ENCODE measurements around the gene NDST4.

Gene NDST4

GRCh38 chr4:114857831-114858230 is 255.6 kb downstream of the NDST4 start:
- Histone ChIP-seq H3K9me3 (ENCODE audit: control insufficient read depth in 1 of 2, low read length in 2 of 2) (no peaks in the 10 kb centered on the region), H3K27ac (ENCODE audit: low read length) (no peak overlapping the region), H3K27me3 (ENCODE audit: low read depth, low read length) (no peaks in the 10 kb centered on the region), H3K4me3 (ENCODE audit: low read depth in 1 of 2, low read length in 2 of 2) (no peak overlapping the region), H3K4me1 (ENCODE audit: control insufficient read depth in 1 of 2, insufficient read depth in 2 of 2, low read length in 2 of 2) (no peaks in the 10 kb centered on the region), H3K36me3 (ENCODE audit: control insufficient read depth in 1 of 2, insufficient read depth in 2 of 2, low read length in 2 of 2) (no peaks in the 10 kb centered on the region)

GRCh38 chr4:114839986-114840385 is 273.4 kb downstream of the NDST4 start:
- no peaks in the 10 kb centered on the region for H3K9me3 ChIP-seq (ENCODE audit: control insufficient read depth in 1 of 2, low read length in 2 of 2)
- no peaks in the 10 kb centered on the region for H3K4me1 ChIP-seq (ENCODE audit: control insufficient read depth in 1 of 2, insufficient read depth in 2 of 2, low read length in 2 of 2)
- H3K27me3 ChIP-seq (ENCODE audit: low read depth, low read length): no peaks in the 10 kb centered on the region
- no peak overlapping the region for H3K27ac ChIP-seq (ENCODE audit: low read length)
- no peak overlapping the region for H3K4me3 ChIP-seq (ENCODE audit: low read depth in 1 of 2, low read length in 2 of 2)
- H3K36me3 ChIP-seq (ENCODE audit: control insufficient read depth in 1 of 2, insufficient read depth in 2 of 2, low read length in 2 of 2): no peaks in the 10 kb centered on the region

DNA sequence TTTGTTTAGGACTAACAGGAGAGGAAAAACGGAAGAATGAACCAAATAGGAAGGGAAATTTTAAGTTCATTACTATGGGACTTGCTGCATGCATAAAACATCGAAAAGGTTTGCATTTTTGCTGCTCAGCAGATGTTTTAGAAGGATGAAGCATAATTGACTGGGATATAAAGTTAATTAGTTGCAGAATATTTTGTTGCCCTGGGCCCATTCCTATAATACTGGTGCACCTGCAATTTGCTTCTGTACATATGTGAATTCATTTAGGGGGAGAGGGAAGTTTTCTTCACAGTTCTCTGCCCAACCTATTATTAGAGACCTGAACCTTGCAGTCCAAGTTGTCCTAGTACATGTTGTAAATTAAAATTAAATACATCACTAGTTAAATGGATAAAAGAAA is 282.8 kb downstream of the NDST4 start:
- no peaks in the 10 kb centered on the region for H3K36me3 ChIP-seq (ENCODE audit: control insufficient read depth in 1 of 2, insufficient read depth in 2 of 2, low read length in 2 of 2)
- no peaks in the 10 kb centered on the region for H3K27me3 ChIP-seq (ENCODE audit: low read depth, low read length)
- no peaks in the 10 kb centered on the region for H3K4me1 ChIP-seq (ENCODE audit: control insufficient read depth in 1 of 2, insufficient read depth in 2 of 2, low read length in 2 of 2)
- no peak overlapping the region for H3K27ac ChIP-seq (ENCODE audit: low read length)
- no peaks in the 10 kb centered on the region for H3K9me3 ChIP-seq (ENCODE audit: control insufficient read depth in 1 of 2, low read length in 2 of 2)
- H3K4me3 ChIP-seq (ENCODE audit: low read depth in 1 of 2, low read length in 2 of 2): no peak overlapping the region

GRCh38 chr4:114827651-114828050 is 285.8 kb downstream of the NDST4 start:
- H3K27me3 ChIP-seq (ENCODE audit: low read depth, low read length): no peaks in the 10 kb centered on the region
- no peak overlapping the region for H3K4me3 ChIP-seq (ENCODE audit: low read depth in 1 of 2, low read length in 2 of 2)
- H3K4me1 ChIP-seq (ENCODE audit: control insufficient read depth in 1 of 2, insufficient read depth in 2 of 2, low read length in 2 of 2): no peaks in the 10 kb centered on the region
- H3K27ac ChIP-seq (ENCODE audit: low read length): no peak overlapping the region
- H3K9me3 ChIP-seq (ENCODE audit: control insufficient read depth in 1 of 2, low read length in 2 of 2): no peaks in the 10 kb centered on the region
- no peaks in the 10 kb centered on the region for H3K36me3 ChIP-seq (ENCODE audit: control insufficient read depth in 1 of 2, insufficient read depth in 2 of 2, low read length in 2 of 2)

- no peaks in the 10 kb centered on the region for H3K9me3 ChIP-seq (ENCODE audit: control insufficient read depth in 1 of 2, low read length in 2 of 2)
- H3K4me3 ChIP-seq (ENCODE audit: low read depth in 1 of 2, low read length in 2 of 2): no peak overlapping the region
- no peak overlapping the region for H3K27ac ChIP-seq (ENCODE audit: low read length)
- no peaks in the 10 kb centered on the region for H3K4me1 ChIP-seq (ENCODE audit: control insufficient read depth in 1 of 2, insufficient read depth in 2 of 2, low read length in 2 of 2)
- H3K27me3 ChIP-seq (ENCODE audit: low read depth, low read length): no peaks in the 10 kb centered on the region
- no peaks in the 10 kb centered on the region for H3K36me3 ChIP-seq (ENCODE audit: control insufficient read depth in 1 of 2, insufficient read depth in 2 of 2, low read length in 2 of 2)
These were observed 297.7 kb downstream of the NDST4 start for GRCh38 chr4:114815760-114816159.

DNA sequence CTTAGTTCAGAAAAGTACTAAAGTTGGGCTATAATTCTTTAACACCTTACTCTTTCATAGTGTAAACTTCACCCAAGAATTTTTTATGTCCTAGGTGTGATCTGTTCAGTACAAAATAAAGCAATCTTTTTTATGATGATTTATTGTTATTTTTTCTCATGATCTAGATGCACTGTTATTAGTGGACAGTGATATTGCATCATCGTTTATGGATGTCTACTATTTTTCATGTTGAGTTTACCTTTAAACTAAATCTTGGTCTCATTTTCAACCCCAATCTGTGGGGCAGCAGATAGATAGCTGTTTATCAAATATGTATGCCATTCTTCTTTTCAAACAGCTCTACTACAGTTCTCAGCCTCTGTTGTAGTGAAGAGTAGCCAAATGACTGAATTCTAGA is 299.5 kb downstream of the NDST4 start:
- H3K9me3 ChIP-seq (ENCODE audit: control insufficient read depth in 1 of 2, low read length in 2 of 2): no peaks in the 10 kb centered on the region

GRCh38 chr4:114811564-114812301 is 301.7 kb downstream of the NDST4 start:
- H3K36me3 ChIP-seq (ENCODE audit: control insufficient read depth in 1 of 2, insufficient read depth in 2 of 2, low read length in 2 of 2): no peaks in the 10 kb centered on the region
- no peaks in the 10 kb centered on the region for H3K27me3 ChIP-seq (ENCODE audit: low read depth, low read length)
- H3K27ac ChIP-seq (ENCODE audit: low read length): no peak overlapping the region
- no peaks in the 10 kb centered on the region for H3K4me1 ChIP-seq (ENCODE audit: control insufficient read depth in 1 of 2, insufficient read depth in 2 of 2, low read length in 2 of 2)
- no peaks in the 10 kb centered on the region for H3K9me3 ChIP-seq (ENCODE audit: control insufficient read depth in 1 of 2, low read length in 2 of 2)
- no peak overlapping the region for H3K4me3 ChIP-seq (ENCODE audit: low read depth in 1 of 2, low read length in 2 of 2)

More for the DNA sequence above, 299.5 kb downstream of the NDST4 start:
- H3K4me3 ChIP-seq (ENCODE audit: low read depth in 1 of 2, low read length in 2 of 2): no peak overlapping the region
- H3K4me1 ChIP-seq (ENCODE audit: control insufficient read depth in 1 of 2, insufficient read depth in 2 of 2, low read length in 2 of 2): no peaks in the 10 kb centered on the region
- H3K36me3 ChIP-seq (ENCODE audit: control insufficient read depth in 1 of 2, insufficient read depth in 2 of 2, low read length in 2 of 2): no peaks in the 10 kb centered on the region
- no peak overlapping the region for H3K27ac ChIP-seq (ENCODE audit: low read length)
- no peaks in the 10 kb centered on the region for H3K27me3 ChIP-seq (ENCODE audit: low read depth, low read length)

DNA sequence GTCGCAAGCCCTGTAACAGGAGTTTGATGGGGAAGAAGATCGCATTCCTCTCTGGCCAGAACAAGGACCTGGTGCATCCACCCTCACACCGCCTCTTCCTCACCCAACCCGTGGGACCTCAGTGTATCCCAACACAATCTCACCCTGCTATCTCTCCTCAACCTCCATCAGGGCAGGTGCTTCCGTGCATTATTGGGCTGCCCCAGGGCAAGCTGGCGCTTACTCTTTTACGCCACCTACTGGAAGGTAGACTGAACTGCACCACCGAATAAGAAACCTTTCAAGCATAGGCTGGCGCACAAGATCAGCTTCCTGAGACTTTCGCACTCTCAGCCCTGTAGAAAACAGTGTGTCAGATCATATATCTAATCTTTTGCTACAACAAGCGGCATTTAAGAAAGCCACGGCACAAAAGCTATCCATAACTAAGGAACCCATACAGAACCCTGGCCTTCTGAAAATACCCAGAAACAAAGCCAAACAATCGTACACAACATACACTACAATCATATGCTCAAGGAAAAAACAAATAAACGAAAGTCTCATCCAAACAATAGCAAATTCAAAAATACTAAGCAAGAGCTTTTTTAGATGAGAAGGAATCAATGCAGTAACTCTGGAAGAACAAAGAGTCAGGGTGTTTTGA is 305.5 kb downstream of the NDST4 start:
- no peaks in the 10 kb centered on the region for H3K27me3 ChIP-seq (ENCODE audit: low read depth, low read length)
- H3K4me3 ChIP-seq (ENCODE audit: low read depth in 1 of 2, low read length in 2 of 2): no peak overlapping the region
- no peaks in the 10 kb centered on the region for H3K9me3 ChIP-seq (ENCODE audit: control insufficient read depth in 1 of 2, low read length in 2 of 2)
- H3K36me3 ChIP-seq (ENCODE audit: control insufficient read depth in 1 of 2, insufficient read depth in 2 of 2, low read length in 2 of 2): no peaks in the 10 kb centered on the region
- H3K27ac ChIP-seq (ENCODE audit: low read length): no peak overlapping the region
- H3K4me1 ChIP-seq (ENCODE audit: control insufficient read depth in 1 of 2, insufficient read depth in 2 of 2, low read length in 2 of 2): no peaks in the 10 kb centered on the region

DNA sequence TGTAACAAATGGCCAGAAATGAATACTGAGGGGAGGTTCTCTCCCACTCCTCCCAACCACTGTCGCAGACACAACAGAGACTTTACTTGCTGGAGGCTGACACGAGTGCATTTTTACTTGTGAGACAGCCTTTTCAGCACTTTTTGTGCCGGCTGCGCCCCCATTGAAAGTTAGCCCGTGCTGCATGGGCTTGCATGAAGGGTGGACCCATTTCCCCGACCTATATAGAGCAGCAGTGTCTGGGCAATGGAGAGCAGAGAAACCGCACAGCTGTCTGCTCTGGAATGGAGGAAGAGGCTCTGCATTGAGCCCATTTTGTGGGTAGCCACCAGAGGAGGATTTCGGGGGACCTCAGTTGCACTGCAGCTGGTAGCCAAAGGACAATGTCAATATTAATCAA is 306.1 kb downstream of the NDST4 start:
- Histone ChIP-seq H3K9me3 (ENCODE audit: control insufficient read depth in 1 of 2, low read length in 2 of 2) (no peaks in the 10 kb centered on the region), H3K4me3 (ENCODE audit: low read depth in 1 of 2, low read length in 2 of 2) (no peak overlapping the region), H3K36me3 (ENCODE audit: control insufficient read depth in 1 of 2, insufficient read depth in 2 of 2, low read length in 2 of 2) (no peaks in the 10 kb centered on the region), H3K27ac (ENCODE audit: low read length) (no peak overlapping the region), H3K27me3 (ENCODE audit: low read depth, low read length) (no peaks in the 10 kb centered on the region), H3K4me1 (ENCODE audit: control insufficient read depth in 1 of 2, insufficient read depth in 2 of 2, low read length in 2 of 2) (no peaks in the 10 kb centered on the region)

GRCh38 chr4:114791976-114792375 is 321.4 kb downstream of the NDST4 start:
- Histone ChIP-seq H3K27me3 (ENCODE audit: low read depth, low read length) (no peaks in the 10 kb centered on the region), H3K36me3 (ENCODE audit: control insufficient read depth in 1 of 2, insufficient read depth in 2 of 2, low read length in 2 of 2) (no peaks in the 10 kb centered on the region), H3K4me1 (ENCODE audit: control insufficient read depth in 1 of 2, insufficient read depth in 2 of 2, low read length in 2 of 2) (no peaks in the 10 kb centered on the region), H3K9me3 (ENCODE audit: control insufficient read depth in 1 of 2, low read length in 2 of 2) (no peaks in the 10 kb centered on the region), H3K27ac (ENCODE audit: low read length) (no peak overlapping the region), H3K4me3 (ENCODE audit: low read depth in 1 of 2, low read length in 2 of 2) (no peak overlapping the region)

- Histone ChIP-seq H3K4me1 (ENCODE audit: control insufficient read depth in 1 of 2, insufficient read depth in 2 of 2, low read length in 2 of 2) (no peaks in the 10 kb centered on the region), H3K36me3 (ENCODE audit: control insufficient read depth in 1 of 2, insufficient read depth in 2 of 2, low read length in 2 of 2) (no peaks in the 10 kb centered on the region), H3K9me3 (ENCODE audit: control insufficient read depth in 1 of 2, low read length in 2 of 2) (no peaks in the 10 kb centered on the region), H3K27me3 (ENCODE audit: low read depth, low read length) (no peaks in the 10 kb centered on the region), H3K4me3 (ENCODE audit: low read depth in 1 of 2, low read length in 2 of 2) (no peak overlapping the region), H3K27ac (ENCODE audit: low read length) (no peak overlapping the region)
These were observed 327.9 kb downstream of the NDST4 start for GRCh38 chr4:114785570-114785969.

DNA sequence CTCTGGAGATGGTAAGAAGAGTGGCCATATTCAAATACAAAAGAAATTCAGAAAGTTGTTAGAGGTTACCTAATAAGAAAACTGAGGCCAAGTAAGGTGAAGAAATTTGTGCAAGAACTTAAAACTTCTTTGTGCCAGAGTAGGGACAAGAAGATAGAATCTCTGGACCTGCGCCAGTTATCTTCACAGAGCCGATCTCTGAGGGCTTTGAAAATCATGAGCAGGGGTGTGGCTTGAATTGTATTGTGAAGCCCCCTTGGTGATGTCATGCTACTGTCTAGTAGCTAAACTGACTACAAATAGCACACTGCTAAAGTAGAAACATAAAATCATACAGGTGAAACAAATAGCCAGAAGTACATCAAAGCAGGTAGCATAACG is 330.2 kb downstream of the NDST4 start:
- Histone ChIP-seq H3K36me3 (ENCODE audit: control insufficient read depth in 1 of 2, insufficient read depth in 2 of 2, low read length in 2 of 2) (no peaks in the 10 kb centered on the region), H3K4me3 (ENCODE audit: low read depth in 1 of 2, low read length in 2 of 2) (no peak overlapping the region), H3K4me1 (ENCODE audit: control insufficient read depth in 1 of 2, insufficient read depth in 2 of 2, low read length in 2 of 2) (no peaks in the 10 kb centered on the region), H3K27ac (ENCODE audit: low read length) (no peak overlapping the region), H3K27me3 (ENCODE audit: low read depth, low read length) (no peaks in the 10 kb centered on the region), H3K9me3 (ENCODE audit: control insufficient read depth in 1 of 2, low read length in 2 of 2) (no peaks in the 10 kb centered on the region)

Data from muscle layer of duodenum (tissue), 2 donors.